Lower leg skin (tissue), 4 donors: Measurements from ENCODE around the gene SURF2. TPM values are rescaled to one million over a fixed set of nuclear protein-coding genes. Genes with fewer than 3 reads are reported as not detected.

Source experiments
- DNase-seq, 2 donors: peaks; one replicate each; pipeline ENCODE4 v3.0.0-alpha.2; 2019; ENCODE audit warnings: low spot score in 2 of 2
- H3K4me3 ChIP-seq: fragments of 200-600 bp; sonication (generic); 2 replicates; pipeline ENCODE4 v1.5.1; 2017; ENCODE audit warnings: mild to moderate bottlenecking, low read depth; ENCODE audit not compliant: poor library complexity, severe bottlenecking
- POLR2A ChIP-seq, 2 donors: fragments of 450-650 bp; IDR thresholded peaks; one replicate each; pipeline ENCODE4 v1.6.1; 2016 to 2017; ENCODE audit warnings: antibody characterized with exemption in 2 of 2, mild to moderate bottlenecking in 1 of 2, moderate library complexity in 1 of 2
- WGBS, 2 donors: methylation state at CpG; one replicate each; pipeline ENCODE4 v1.1.5; 2018; 5-methylcytosine and 5-hydroxymethylcytosine counted together
- intact Hi-C: fragments of 100-400 bp; cut with DNase I; formaldehyde crosslinking; loops from one replicate; pipeline ENCODE4 v1.15.0; 2023; ENCODE audit warnings: low total_unique reads
- total RNA-seq, 4 donors: library from RNA; depleted of rRNA; stranded (reverse); fragments of >200 nt; gene quantifications; one replicate each; pipeline ENCODE4 v1.1.0, GENCODE V29; 2016
- TF ChIP-seq, protein P1 (sequence below), 3 donors: fragments of 450-650 bp; IDR thresholded peaks; one replicate each; pipeline ENCODE4 v1.5.1; 2016; ENCODE audit warnings: antibody characterized with exemption in 3 of 3, mild to moderate bottlenecking in 3 of 3, moderate library complexity in 2 of 3

Gene SURF2
- total RNA-seq, 4 donors from 2014 or later: 31.2 to 40.7 (median 35.4) TPM

DNA sequence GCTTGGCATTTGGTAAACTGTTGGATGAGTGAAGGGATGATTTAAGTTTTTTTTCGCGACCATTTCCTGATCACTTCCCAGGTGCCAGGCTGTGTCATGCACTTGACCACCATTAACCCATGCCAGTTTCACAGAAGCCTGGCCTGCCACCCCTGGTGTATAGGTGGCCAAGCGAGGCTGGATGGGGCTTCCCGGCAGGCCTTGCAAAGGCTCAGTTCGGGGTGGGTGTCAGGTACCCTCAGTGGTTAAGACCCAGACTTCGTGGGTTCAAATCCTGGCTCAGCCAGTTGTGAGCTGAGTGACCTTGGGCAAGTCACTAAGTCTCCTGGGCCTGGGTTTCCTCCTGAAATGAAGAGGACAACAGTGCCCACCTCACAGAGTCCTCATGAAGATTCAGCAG lies 10.8 kb upstream of the SURF2 start:
- H3K4me3 ChIP-seq: no peak overlapping the region
- TF ChIP-seq, protein P1, sequence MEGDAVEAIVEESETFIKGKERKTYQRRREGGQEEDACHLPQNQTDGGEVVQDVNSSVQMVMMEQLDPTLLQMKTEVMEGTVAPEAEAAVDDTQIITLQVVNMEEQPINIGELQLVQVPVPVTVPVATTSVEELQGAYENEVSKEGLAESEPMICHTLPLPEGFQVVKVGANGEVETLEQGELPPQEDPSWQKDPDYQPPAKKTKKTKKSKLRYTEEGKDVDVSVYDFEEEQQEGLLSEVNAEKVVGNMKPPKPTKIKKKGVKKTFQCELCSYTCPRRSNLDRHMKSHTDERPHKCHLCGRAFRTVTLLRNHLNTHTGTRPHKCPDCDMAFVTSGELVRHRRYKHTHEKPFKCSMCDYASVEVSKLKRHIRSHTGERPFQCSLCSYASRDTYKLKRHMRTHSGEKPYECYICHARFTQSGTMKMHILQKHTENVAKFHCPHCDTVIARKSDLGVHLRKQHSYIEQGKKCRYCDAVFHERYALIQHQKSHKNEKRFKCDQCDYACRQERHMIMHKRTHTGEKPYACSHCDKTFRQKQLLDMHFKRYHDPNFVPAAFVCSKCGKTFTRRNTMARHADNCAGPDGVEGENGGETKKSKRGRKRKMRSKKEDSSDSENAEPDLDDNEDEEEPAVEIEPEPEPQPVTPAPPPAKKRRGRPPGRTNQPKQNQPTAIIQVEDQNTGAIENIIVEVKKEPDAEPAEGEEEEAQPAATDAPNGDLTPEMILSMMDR (IDR thresholded peaks at IDR 0.05): no peak
- TF ChIP-seq POLR2A (IDR thresholded peaks at IDR 0.05): no peak
- WGBS, 2 donors: 86 to 98% methylated on average over 6 of the region's 6 CpGs
- intact Hi-C loops: no loop called here
- no peak for DNase-seq

DNA sequence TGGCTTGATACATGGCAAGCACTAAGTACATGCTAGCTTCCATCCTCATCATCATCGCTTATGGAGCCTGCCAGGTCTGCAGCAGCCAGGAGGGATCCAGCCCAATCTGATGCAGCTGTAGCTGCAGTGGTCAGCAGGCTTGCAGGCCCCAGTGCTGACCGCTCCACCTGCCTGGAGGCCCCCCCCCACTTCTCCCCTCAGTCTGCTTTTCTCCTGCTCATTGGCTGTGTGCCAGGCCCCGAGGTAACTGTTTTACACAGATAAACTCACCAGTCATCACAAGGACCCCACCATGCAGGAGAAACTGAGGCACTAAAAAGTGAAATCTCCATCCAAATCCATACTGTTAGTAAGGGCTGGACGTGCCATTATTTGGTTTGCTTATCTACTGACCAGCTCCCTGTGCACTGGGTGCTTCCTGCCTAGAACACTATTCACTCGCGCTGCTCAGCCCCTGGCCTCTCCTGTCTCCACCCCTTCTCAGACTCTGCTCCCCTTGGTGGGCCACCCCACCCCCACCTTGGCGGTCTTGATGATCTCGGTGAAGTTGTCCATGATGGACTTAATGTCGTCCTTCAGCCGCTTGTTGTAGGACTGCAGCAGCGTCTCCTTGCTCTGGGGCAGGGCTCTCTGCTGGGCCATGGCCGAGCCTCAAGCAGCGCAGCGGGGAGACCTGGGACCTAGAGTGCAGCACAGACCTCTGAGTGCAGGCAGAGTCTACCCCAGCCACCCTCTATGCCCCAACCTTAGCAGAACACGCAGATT lies 10.1 kb upstream of the SURF2 start:
- TF ChIP-seq, protein P1 (IDR thresholded peaks at IDR 0.05): no peak
- no peak for TF ChIP-seq POLR2A (IDR thresholded peaks at IDR 0.05)
- DNase-seq: no peak
- no peak overlapping the region for H3K4me3 ChIP-seq
- 65 to 73% methylated on average over 11 to 12 of the region's 15 CpGs for WGBS, 2 donors
- intact Hi-C loops: no loop called here

DNA sequence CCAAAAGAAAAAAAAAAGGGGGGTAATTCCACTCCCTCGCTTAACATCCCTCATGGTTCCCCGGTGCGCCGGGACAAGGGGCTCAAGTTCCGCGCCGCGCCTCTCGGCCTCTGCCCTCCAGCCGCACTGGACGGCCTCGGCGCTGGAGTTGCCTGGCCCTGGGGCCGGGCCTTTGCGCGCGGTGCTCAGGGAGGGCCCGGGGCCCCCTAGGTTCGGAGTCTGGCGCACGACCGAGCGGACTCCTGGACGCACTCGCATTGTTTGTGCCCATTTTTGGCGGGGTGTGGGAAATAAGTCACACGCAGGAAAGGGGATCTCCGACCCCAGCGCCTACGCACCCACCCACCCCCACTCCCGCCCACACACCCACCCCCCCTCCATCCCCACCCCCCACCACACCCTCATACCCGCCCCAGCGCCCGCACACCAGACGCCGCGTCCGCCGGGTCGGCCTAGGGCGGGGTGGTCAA lies 8.8 kb upstream of the SURF2 start:
- WGBS, 2 donors: 0% methylated on average over 30 to 35 of the region's 41 CpGs
- TF ChIP-seq POLR2A (IDR thresholded peaks at IDR 0.05): no peak
- TF ChIP-seq, protein P1 (IDR thresholded peaks at IDR 0.05): no peak
- intact Hi-C loops: no loop called here
- peak in 1 of 2 donors; percentile 90 for DNase-seq
- H3K4me3 ChIP-seq: peak overlapping the region; percentile 100

GRCh38 chr9:133347985-133348717 lies 8.2 kb upstream of the SURF2 start, which contains the start of the genes MED22 and RPL7A:
Gene MED22 (minus strand): TSS chr9:133348131. CDS start chr9:133346662, 1,469 bp downstream.
Gene RPL7A (plus strand): TSS chr9:133348218. CDS start chr9:133348244, 26 bp downstream.
- H3K4me3 ChIP-seq: peak within 1 kb of the TSS; percentile 100
- WGBS, 2 donors: 0% methylated on average over 42 to 55 of the region's 64 CpGs
- peak; percentile 95 to 98 for DNase-seq
- intact Hi-C loops: no loop called here
- no peak for TF ChIP-seq POLR2A (IDR thresholded peaks at IDR 0.05)
- TF ChIP-seq, protein P1 (IDR thresholded peaks at IDR 0.05): no peak

DNA sequence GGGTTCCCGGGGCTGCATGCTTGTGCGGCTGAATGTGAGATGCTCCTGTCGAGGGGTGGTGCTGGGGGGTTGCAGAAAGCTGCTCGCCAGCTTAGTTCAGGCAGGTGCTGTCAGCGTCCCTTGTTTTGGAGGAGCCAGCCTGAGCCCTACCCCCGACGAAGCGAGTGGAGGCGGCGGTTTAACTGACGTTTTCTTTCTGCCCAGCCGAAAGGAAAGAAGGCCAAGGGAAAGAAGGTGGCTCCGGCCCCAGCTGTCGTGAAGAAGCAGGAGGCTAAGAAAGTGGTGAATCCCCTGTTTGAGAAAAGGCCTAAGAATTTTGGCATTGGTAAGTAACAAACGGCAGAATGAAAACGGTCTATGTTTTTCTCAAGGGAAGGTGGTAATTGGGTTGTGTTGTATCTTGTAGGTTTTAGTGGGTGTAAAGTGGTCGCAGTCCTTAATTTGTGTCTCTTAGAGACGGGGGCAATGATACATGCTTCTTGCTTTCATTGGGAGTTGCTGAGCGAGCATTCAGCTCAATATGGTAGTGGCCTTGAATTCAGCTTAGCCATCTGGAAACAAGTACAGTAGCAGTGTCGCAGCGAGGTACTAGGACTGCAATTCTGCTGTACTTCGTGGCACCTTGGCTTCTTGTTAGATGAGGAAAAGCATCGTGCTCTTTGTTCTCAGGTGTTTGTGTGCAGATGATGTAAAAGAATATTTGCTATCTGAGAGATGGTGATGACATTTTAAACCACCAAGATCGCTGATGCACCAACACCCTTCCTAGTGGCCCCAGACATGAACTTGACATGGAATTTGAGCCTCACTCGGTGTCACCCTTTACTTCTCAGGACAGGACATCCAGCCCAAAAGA lies 7.4 kb upstream of the SURF2 start:
- intact Hi-C loops: no loop called here
- DNase-seq: no peak
- TF ChIP-seq, protein P1 (IDR thresholded peaks at IDR 0.05): no peak
- no peak for TF ChIP-seq POLR2A (IDR thresholded peaks at IDR 0.05)
- WGBS, 2 donors: 15% methylated on average over 25 of the region's 25 CpGs
- peak overlapping the region; percentile 100 for H3K4me3 ChIP-seq
